GM23338 (cell line): ENCODE results near the gene RXFP2. TPM values are rescaled to one million over a fixed set of nuclear protein-coding genes. Genes with fewer than 3 reads are reported as not detected.

Experiments used
- CREB1 ChIP-seq: fragments of 250-450 bp; sonication (Bioruptor Pico); IDR thresholded peaks from 2 replicates; pipeline ENCODE4 v1.5.0; 2020; ENCODE audit warnings: low read depth, mild to moderate bottlenecking, moderate library complexity
- POLR2AphosphoS5 ChIP-seq: IDR thresholded peaks from 2 replicates; pipeline ENCODE4 v1.6.1; 2016; ENCODE audit warnings: antibody characterized with exemption, low read depth
- STAT1 ChIP-seq: IDR thresholded peaks from one replicate; pipeline ENCODE4 v1.6.1; 2016; ENCODE audit warnings: antibody characterized with exemption; ENCODE audit not compliant: unreplicated experiment
- ZNF331 ChIP-seq: fragments of 250-450 bp; sonication (Bioruptor Pico); IDR thresholded peaks from 2 replicates; pipeline ENCODE4 v1.5.0; 2020; ENCODE audit warnings: low read depth, mild to moderate bottlenecking, moderate library complexity
- polyA plus RNA-seq: library from polyadenylated mRNA; unstranded; fragments of >200 nt; fragmentation: Nextera tagmentation; extraction: Ambion mirVana; gene quantifications from 2 replicates; pipeline ENCODE4 v1.2.1, GENCODE V29; 2016
- total RNA-seq: library from RNA; depleted of rRNA; stranded (reverse); fragments of >200 nt; shearing (Covaris generic); gene quantifications from 2 replicates; pipeline ENCODE4 v1.2.3, GENCODE V29; 2014
- TF ChIP-seq, protein P1 (sequence below): IDR thresholded peaks from 2 replicates; pipeline ENCODE4 v1.6.1; 2016; ENCODE audit warnings: antibody characterized with exemption
- TF ChIP-seq, protein P2 (sequence below): IDR thresholded peaks from one replicate; pipeline ENCODE4 v1.6.1; 2018; ENCODE audit warnings: antibody characterized with exemption; ENCODE audit not compliant: unreplicated experiment

The RXFP2 gene
- total and polyA plus RNA-seq, 2 experiments from 2014 or later: not detected

DNA sequence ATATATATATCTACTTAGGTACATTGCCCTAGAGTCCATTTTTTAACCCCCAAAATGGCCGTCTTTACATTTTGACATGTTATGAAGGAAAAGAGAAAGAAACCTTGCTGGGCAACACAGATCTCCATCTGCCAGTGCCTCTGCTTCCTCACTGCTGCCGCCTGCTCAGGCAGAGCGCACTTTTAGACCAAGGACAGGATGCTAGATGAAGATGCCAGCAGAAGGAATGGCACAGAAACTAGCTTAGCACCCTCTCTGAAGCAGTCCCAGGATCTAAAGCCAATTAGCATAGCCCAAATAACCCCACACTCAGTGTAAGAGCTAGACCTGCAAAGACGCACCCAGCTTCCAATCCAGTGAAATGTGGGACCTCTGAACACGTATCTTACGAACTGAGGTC lies 111.9 kb downstream of the RXFP2 start (continued):
- TF ChIP-seq CREB1 (CRISPR knock-in tag) (no peak), POLR2AphosphoS5 (no peak), ZNF331 (CRISPR knock-in tag) (no peak), STAT1 (no peak)
- TF ChIP-seq, protein P1, sequence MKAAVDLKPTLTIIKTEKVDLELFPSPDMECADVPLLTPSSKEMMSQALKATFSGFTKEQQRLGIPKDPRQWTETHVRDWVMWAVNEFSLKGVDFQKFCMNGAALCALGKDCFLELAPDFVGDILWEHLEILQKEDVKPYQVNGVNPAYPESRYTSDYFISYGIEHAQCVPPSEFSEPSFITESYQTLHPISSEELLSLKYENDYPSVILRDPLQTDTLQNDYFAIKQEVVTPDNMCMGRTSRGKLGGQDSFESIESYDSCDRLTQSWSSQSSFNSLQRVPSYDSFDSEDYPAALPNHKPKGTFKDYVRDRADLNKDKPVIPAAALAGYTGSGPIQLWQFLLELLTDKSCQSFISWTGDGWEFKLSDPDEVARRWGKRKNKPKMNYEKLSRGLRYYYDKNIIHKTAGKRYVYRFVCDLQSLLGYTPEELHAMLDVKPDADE: no peak
- TF ChIP-seq, protein P2, sequence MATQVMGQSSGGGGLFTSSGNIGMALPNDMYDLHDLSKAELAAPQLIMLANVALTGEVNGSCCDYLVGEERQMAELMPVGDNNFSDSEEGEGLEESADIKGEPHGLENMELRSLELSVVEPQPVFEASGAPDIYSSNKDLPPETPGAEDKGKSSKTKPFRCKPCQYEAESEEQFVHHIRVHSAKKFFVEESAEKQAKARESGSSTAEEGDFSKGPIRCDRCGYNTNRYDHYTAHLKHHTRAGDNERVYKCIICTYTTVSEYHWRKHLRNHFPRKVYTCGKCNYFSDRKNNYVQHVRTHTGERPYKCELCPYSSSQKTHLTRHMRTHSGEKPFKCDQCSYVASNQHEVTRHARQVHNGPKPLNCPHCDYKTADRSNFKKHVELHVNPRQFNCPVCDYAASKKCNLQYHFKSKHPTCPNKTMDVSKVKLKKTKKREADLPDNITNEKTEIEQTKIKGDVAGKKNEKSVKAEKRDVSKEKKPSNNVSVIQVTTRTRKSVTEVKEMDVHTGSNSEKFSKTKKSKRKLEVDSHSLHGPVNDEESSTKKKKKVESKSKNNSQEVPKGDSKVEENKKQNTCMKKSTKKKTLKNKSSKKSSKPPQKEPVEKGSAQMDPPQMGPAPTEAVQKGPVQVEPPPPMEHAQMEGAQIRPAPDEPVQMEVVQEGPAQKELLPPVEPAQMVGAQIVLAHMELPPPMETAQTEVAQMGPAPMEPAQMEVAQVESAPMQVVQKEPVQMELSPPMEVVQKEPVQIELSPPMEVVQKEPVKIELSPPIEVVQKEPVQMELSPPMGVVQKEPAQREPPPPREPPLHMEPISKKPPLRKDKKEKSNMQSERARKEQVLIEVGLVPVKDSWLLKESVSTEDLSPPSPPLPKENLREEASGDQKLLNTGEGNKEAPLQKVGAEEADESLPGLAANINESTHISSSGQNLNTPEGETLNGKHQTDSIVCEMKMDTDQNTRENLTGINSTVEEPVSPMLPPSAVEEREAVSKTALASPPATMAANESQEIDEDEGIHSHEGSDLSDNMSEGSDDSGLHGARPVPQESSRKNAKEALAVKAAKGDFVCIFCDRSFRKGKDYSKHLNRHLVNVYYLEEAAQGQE: no peak
